GM12892 (cell line): ENCODE measurements around the gene BLMH.

ENCODE experiments used
- POLR2AphosphoS5 ChIP-seq: IDR thresholded peaks from 2 replicates; pipeline ENCODE4 v1.6.1; 2011; ENCODE audit warnings: low read depth, low read length, control low read depth
- TAF1 ChIP-seq: IDR thresholded peaks from 2 replicates; pipeline ENCODE4 v1.6.1; 2011; ENCODE audit warnings: low read depth, mild to moderate bottlenecking, control low read depth, low read length, borderline replicate concordance

DNA sequence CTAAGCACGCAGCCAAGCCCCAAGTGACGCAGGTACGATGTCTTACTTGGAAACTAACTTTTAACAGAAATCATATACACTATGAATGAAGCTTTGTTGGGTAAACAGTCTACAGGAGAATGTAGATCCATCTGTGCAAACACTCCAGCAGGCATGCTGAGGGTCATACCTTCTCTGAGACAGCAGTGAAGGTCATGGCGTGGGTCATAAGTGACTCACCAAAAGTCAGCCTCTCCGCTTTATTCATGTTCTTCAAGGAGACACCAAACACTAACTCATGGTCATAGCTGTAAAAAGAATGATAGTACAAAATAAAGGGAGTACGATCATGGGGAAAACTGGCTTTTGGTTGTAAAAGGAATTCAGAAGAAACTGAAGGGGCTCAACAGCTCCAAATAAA lies 20.6 kb downstream of the BLMH start:
- TF ChIP-seq TAF1 (no peak), POLR2AphosphoS5 (no peak)
